IPS-15b (cell line): ENCODE results near the gene TARBP1.

Experiments used
- H3K27me3 ChIP-seq: one replicate; pipeline ENCODE4 v1.6.1; 2013; ENCODE audit warnings: low read length; ENCODE audit not compliant: control insufficient read depth, insufficient read depth
- H3K36me3 ChIP-seq: one replicate; pipeline ENCODE4 v1.6.1; 2013; ENCODE audit warnings: low read length; ENCODE audit not compliant: control insufficient read depth, insufficient read depth
- H3K4me1 ChIP-seq: one replicate; pipeline ENCODE4 v1.6.1; 2013; ENCODE audit warnings: mild to moderate bottlenecking, low read length; ENCODE audit not compliant: control insufficient read depth, insufficient read depth
- H3K4me3 ChIP-seq: one replicate; pipeline ENCODE4 v1.5.1; 2013; ENCODE audit warnings: low read depth, low read length
- H3K9ac ChIP-seq: one replicate; pipeline ENCODE4 v1.6.1; 2013; ENCODE audit warnings: low read depth, mild to moderate bottlenecking, low read length
- H3K9me3 ChIP-seq: one replicate; pipeline ENCODE4 v1.6.1; 2013; ENCODE audit warnings: mild to moderate bottlenecking, low read length; ENCODE audit not compliant: control insufficient read depth, insufficient read depth

Gene TARBP1

DNA sequence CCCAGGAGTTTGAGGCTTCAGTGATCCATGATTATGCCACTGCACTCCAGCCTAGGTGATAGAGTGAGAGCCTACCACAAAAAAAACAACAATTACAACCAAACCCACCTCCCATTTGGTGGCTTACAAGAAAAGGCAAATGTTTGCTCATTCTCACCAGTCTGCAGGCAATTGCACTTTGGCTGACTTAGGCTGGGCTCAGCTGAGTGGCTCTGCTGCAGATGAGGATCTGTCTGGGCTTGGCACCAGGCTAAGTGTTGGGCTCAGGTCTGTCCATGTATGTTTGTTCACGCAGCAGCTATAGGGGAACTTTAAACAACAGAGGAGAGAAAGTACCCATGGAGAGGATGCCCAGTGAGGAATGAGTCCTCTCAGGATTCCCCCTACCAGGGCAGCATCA is 133.7 kb downstream of the TARBP1 start:
- Histone ChIP-seq H3K4me1 (no peaks in the 10 kb centered on the region), H3K4me3 (no peak overlapping the region), H3K9ac (no peak overlapping the region), H3K27me3 (no peaks in the 10 kb centered on the region), H3K36me3 (no peaks in the 10 kb centered on the region), H3K9me3 (no peaks in the 10 kb centered on the region)

- Histone ChIP-seq H3K4me1 (no peaks in the 10 kb centered on the region), H3K36me3 (no peaks in the 10 kb centered on the region), H3K9ac (no peak overlapping the region), H3K27me3 (no peaks in the 10 kb centered on the region), H3K4me3 (no peak overlapping the region), H3K9me3 (no peaks in the 10 kb centered on the region)
Observed at GRCh38 chr1:234342774-234343173, 136.2 kb downstream of the TARBP1 start.
